Muscle layer of duodenum (tissue), 2 donors: Measurements from ENCODE around the gene PLAC9.
A peak's percentile ranks its signal among the peaks of the same experiment; 100 is the strongest.

Source experiments
- H3K27ac ChIP-seq: one replicate; pipeline ENCODE4 v1.7.0; 2013; ENCODE audit warnings: mild to moderate bottlenecking, low read length
- H3K27me3 ChIP-seq: one replicate; pipeline ENCODE4 v1.7.0; 2013; ENCODE audit warnings: low read depth, mild to moderate bottlenecking, control low read depth, low read length
- H3K36me3 ChIP-seq, 2 donors: one replicate each; pipeline ENCODE4 v1.7.0; 2013; ENCODE audit warnings: low read length in 2 of 2, control low read depth in 1 of 2, mild to moderate bottlenecking in 1 of 2; ENCODE audit not compliant: insufficient read depth in 2 of 2, control insufficient read depth in 1 of 2
- H3K4me1 ChIP-seq, 2 donors: one replicate each; pipeline ENCODE4 v1.7.0; 2013; ENCODE audit warnings: low read length in 2 of 2, mild to moderate bottlenecking in 2 of 2, control low read depth in 1 of 2, moderate library complexity in 1 of 2; ENCODE audit not compliant: insufficient read depth in 2 of 2, control insufficient read depth in 1 of 2
- H3K4me3 ChIP-seq, 2 donors: one replicate each; pipeline ENCODE4 v1.7.0; 2013; ENCODE audit warnings: low read length in 2 of 2, low read depth in 1 of 2, mild to moderate bottlenecking in 1 of 2
- H3K9me3 ChIP-seq, 2 donors: one replicate each; pipeline ENCODE4 v1.7.0; 2013; ENCODE audit warnings: low read length in 2 of 2, control low read depth in 1 of 2, mild to moderate bottlenecking in 1 of 2; ENCODE audit not compliant: control insufficient read depth in 1 of 2
- donor health status: healthy.

The PLAC9 gene

DNA sequence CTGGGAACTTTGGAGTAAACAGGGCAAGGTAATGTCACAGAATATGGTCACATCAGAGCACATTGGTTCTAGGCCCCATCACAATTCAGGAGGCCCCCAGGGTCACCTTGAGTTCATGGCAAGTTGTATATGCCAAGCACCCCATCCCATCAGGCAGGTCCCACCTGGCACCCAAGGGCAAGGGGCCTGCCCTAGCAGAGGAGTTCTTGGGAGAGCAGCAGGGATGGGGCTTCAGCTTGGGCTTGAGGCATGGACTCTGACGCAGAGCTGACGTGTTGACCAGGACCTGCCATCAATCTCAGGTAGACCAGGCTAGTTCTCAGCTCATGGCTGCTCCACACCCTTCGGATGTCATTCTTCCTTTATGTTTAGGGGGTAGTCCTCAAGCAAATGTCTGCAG is 20.9 kb downstream of the PLAC9 start:
- Histone ChIP-seq H3K27ac (no peak overlapping the region), H3K36me3 (peaks cover 64 to 77% of the 10 kb centered on the region in 2 donors), H3K9me3 (peaks cover 0 to 5% of the 10 kb centered on the region in 2 donors), H3K4me1 (peaks cover 7 to 9% of the 10 kb centered on the region in 2 donors), H3K4me3 (no peak overlapping the region), H3K27me3 (no peaks in the 10 kb centered on the region)

DNA sequence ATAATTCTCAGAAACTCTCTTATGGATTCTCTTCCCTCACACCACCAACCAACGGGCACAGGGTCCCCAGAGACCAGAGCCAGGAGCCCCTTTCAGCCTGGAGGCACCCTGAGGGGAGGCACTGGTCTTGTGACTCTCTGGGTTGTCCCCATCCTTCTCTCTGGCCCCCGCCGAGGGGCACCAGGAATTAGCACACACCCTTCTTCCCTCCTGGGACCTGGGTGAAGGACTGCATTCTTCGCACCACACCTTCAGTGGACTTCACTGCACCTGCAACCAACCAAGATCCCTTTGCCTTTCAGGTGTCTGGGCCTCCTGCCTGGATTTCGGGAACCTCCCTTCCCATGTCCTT is 22.1 kb downstream of the PLAC9 start:
- Histone ChIP-seq H3K4me3 (no peak overlapping the region), H3K4me1 (peaks cover 9 to 20% of the 10 kb centered on the region in 2 donors), H3K27ac (no peak overlapping the region), H3K36me3 (peaks cover 62 to 72% of the 10 kb centered on the region in 2 donors), H3K9me3 (no peaks in the 10 kb centered on the region), H3K27me3 (no peaks in the 10 kb centered on the region)

DNA sequence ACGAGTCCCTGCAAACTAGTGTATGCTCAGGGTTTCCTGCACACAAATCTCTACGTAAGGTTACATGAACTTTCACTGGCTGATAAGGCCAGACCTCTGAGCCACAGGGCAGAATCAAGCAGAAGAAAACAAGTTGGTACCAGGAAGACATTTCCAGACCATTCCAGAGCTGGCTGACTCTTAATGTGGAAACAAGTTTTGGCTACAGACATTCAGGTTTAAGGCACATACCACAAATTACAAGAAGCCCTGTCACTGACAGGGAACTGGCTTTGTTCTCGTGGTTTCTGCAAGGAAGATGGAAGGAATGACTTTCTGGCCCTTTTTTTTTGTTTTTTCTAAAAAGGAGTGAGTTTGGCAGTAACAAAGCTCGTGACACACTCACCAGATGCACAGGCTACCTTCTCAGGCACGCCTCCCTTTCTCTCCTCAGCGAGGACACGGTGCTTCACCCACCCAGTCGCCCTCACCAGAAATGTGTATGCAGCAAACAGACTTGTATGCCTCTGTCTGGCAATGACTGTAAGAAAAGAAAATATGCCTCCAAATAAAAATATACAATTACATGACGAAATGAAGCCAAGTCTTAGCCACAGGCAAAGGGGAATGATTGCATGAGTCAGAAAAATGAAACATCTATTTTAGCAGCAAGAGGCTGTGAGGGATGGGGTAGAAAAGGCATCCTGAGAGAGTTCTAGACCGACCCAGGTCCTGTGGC is 22.6 kb downstream of the PLAC9 start:
- Histone ChIP-seq H3K4me3 (no peak overlapping the region), H3K27ac (no peak overlapping the region), H3K27me3 (no peaks in the 10 kb centered on the region), H3K9me3 (no peaks in the 10 kb centered on the region), H3K4me1 (peaks cover 9 to 24% of the 10 kb centered on the region in 2 donors), H3K36me3 (peaks cover 64 to 66% of the 10 kb centered on the region in 2 donors)

DNA sequence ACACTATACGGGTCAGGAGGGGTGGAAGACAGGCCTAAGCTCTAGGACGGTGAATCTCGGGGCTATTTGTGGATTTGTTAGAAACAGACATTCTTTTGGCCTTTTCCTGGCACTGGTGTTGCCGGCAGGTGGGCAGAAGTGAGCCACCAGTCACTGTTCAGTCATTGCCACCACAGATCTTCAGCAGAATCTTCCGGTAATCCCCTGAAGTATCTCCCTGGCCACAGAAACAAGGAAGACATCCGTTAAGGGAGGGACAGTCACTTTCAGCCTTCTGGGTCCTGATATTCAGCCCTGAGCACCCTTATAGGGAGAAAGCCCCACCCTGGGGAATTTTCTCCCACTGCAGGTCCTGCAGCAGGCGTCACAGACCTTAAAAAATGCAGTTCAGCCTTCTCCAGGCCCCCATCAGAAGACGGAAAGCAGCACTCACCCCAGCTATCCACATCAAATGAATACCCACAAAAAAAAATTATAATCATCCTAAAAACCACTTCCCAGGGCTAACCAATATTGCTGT is 23.2 kb downstream of the PLAC9 start:
- H3K4me1 ChIP-seq: peaks cover 9 to 24% of the 10 kb centered on the region in 2 donors

DNA sequence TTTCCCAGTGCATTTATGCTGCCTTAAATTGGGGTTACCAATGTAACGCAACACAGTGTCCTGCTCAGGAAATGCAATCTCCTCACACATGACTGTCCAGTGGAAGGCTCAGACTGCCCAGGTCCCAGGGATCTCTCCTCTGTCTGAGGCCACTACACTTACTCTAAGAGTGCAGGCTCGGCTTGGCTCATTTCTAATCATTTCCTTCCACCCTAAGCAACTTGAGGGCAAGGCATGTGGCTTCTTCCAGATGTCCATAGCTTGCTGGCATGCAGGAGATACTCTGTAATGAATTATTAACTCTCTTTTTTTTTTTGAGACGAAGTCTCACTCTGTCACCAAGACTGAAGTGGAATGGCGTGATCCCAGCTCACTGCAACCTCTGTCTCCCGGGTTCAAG is 23.7 kb downstream of the PLAC9 start:
- H3K27me3 ChIP-seq: no peaks in the 10 kb centered on the region
- no peak overlapping the region for H3K27ac ChIP-seq
- peaks cover 58 to 61% of the 10 kb centered on the region in 2 donors for H3K36me3 ChIP-seq
- no peak overlapping the region for H3K4me3 ChIP-seq
- peaks cover 9 to 24% of the 10 kb centered on the region in 2 donors for H3K4me1 ChIP-seq
- no peaks in the 10 kb centered on the region for H3K9me3 ChIP-seq

More for the DNA sequence above, 23.2 kb downstream of the PLAC9 start:
- no peaks in the 10 kb centered on the region for H3K27me3 ChIP-seq
- H3K9me3 ChIP-seq: no peaks in the 10 kb centered on the region
- H3K4me3 ChIP-seq: no peak overlapping the region
- H3K36me3 ChIP-seq: peaks cover 58 to 60% of the 10 kb centered on the region in 2 donors
- H3K27ac ChIP-seq: no peak overlapping the region

DNA sequence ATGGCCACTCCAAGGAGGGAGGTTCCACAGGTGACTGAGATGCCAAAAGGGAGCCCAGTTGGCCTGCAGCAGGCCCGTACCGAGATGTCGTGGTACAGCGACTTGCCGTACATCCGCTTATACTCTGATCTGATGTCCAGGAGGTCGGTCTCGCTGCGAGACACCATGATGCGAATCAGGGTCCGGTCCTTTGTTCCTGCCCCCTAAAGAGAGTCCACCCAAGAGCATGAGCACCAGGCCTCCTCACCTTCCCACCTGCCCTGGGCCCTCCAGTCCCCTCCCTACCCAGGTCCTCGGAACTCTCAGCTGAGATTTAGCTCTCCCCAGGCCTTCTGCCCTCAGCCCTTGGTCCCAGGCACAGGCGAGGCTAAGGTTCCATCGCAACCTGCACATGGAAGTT is 25.0 kb downstream of the PLAC9 start:
- Histone ChIP-seq H3K27me3 (no peaks in the 10 kb centered on the region), H3K4me3 (no peak overlapping the region), H3K36me3 (peaks cover 61 to 65% of the 10 kb centered on the region in 2 donors), H3K4me1 (peaks cover 9 to 24% of the 10 kb centered on the region in 2 donors), H3K9me3 (no peaks in the 10 kb centered on the region), H3K27ac (peak overlapping the region; percentile 83)

DNA sequence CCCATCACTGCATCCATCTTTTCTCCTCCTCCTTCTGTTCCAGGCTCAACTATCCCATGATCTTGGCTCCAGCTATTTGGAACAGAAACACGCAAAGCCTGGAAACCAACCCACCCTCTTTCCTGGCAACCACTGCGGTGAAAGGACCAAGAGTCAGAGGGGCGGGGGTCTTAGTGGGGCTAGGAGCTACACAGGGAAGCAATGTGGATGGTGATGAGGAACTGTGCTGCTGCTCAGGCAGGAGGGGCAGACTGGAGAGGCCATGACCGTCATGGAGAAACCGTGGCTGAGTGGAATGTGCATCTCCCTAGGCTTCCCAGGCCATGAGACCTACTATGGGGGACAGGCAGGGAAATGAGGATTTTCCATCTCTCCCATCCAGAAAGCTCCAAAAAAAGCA is 25.6 kb downstream of the PLAC9 start:
- Histone ChIP-seq H3K36me3 (peaks cover 62 to 71% of the 10 kb centered on the region in 2 donors), H3K27me3 (no peaks in the 10 kb centered on the region), H3K27ac (peak overlapping the region; percentile 83), H3K4me3 (no peak overlapping the region), H3K4me1 (peaks cover 9 to 24% of the 10 kb centered on the region in 2 donors), H3K9me3 (no peaks in the 10 kb centered on the region)

DNA sequence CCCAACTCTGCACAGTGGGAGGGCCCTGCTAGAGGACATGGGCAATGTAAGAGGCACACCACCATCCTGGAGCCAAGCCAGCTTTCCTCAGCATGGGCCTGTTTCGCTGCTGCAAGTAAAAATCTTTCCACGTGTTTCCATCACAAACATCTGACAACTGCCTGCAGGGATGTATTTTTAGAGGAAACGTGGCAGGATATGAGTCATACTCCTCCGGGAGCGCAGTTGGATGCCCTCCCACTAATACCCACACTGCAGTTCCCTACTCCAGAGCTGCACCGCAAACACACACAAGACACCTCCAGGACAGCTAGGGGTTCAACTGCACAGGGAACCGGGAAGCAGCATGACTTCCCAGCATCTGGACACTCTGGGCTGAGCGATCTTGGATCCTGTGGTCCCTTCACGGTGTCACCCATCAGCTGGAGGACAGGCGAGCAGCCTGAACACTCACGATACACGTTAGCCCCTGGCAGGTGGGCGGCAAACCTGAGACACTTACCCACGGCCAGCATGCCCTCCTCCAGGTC is 26.1 kb downstream of the PLAC9 start:
- Histone ChIP-seq H3K27ac (peak overlapping the region; percentile 83), H3K36me3 (peaks cover 64 to 71% of the 10 kb centered on the region in 2 donors), H3K27me3 (no peaks in the 10 kb centered on the region), H3K4me1 (peaks cover 9 to 29% of the 10 kb centered on the region in 2 donors), H3K4me3 (no peak overlapping the region), H3K9me3 (no peaks in the 10 kb centered on the region)

DNA sequence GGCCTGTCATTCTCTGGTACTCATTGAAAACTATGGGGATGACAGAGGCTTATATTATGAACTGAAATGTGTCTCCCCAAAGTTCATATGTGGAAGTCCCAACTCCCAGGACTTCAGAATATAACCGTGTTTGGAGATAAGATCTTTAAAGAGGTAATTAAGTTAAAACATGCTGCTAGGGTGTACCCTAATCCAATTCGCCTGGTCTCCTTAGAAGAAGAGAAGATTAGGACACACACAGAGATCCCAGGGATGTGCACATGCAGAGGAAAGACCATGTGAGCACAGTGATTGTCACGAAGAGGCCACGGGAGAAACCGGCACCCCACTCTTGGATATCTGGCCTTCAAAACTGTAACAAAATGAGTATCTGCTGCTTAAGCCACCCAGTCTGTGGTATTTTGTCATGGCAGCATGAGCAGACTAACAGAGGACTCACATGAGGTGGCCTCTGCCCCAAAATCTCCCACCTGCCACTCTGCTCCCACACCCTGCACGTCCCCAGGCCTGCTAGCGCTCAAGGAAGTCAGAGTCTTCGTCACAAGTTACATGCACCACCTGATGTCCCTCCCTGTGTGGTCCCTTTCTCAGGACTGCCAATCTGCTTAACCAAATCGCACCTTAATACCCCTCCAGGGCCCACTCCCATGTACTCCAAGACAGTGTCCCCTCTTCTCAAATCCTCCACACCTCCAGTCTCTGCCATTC is 26.8 kb downstream of the PLAC9 start:
- Histone ChIP-seq H3K27ac (peak overlapping the region; percentile 83), H3K36me3 (peaks cover 69 to 73% of the 10 kb centered on the region in 2 donors), H3K4me1 (peaks cover 14 to 35% of the 10 kb centered on the region in 2 donors), H3K4me3 (no peak overlapping the region), H3K27me3 (no peaks in the 10 kb centered on the region), H3K9me3 (no peaks in the 10 kb centered on the region)

DNA sequence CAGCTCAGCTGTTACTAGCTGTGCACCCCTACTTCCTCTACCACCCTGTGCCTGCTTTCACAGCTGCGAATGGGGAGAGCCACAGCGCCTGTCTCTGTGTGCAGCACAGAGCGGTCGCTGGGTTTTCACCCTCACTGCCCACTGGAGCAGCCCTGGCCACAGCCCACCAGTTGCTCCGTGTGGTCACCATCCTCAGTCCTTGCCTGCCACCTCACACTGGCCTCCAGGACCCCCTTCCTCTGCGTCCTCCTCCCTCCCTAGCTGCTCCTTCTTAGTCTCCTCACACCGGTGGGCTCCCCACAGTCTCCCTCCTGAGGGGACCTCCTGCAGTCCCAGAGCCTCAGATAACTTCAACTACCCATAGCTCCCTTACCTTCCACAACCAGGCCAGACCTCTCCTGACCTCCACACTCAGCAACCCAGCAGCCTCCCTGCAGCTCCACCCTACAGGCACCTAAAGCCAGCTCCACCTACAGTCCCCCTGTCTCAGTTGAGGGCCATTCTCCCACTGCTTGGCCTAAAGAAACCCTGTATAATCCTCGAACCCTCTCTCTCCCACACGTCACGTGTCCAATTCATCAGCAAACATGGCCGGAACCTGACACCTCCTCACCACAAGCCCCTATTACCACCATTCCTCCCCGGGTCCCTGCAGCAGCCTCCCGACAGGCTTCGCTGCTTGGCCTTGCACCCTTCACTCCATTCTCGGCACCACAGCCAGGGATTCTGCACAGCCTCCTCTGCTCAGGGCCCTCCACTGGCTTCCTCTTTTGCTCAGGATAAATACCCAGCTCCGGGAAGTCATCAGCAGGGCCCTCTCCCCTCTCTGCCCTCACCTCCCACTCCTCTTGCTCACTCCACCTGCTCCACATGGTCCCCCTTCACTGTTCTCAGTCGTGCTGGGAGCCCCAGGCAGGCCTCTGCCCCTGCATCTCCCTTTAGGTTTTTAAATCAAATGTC is 28.1 kb downstream of the PLAC9 start:
- peaks cover 18 to 35% of the 10 kb centered on the region in 2 donors for H3K4me1 ChIP-seq
- no peak overlapping the region for H3K27ac ChIP-seq
- H3K9me3 ChIP-seq: no peaks in the 10 kb centered on the region

More for the DNA sequence above, 28.1 kb downstream of the PLAC9 start:
- Histone ChIP-seq H3K27me3 (no peaks in the 10 kb centered on the region), H3K36me3 (peaks cover 71 to 72% of the 10 kb centered on the region in 2 donors), H3K4me3 (no peak overlapping the region)
